ENCODE results near the gene GNB2.

Gene GNB2

GRCh38 chr7:100673302-100673941 is at the start of gene GNB2:
GNB2 (plus strand) TSS chr7:100673740; CDS start chr7:100676266, 2,526 bp downstream.
- peak; percentile 99 for DNase-seq (ENCODE audit: low read depth in 2 of 2)

- DNase-seq (ENCODE audit: low read depth in 2 of 2): no peak
Observed at GRCh38 chr7:100623951-100624824, 49.4 kb upstream of the GNB2 start.

GRCh38 chr7:100626055-100626454 is 47.5 kb upstream of the GNB2 start:
- DNase-seq (ENCODE audit: low read depth in 2 of 2): no peak

- DNase-seq (ENCODE audit: low read depth in 2 of 2): peak; percentile 83 to 88
Observed at GRCh38 chr7:100626530-100627237, 46.9 kb upstream of the GNB2 start.

- DNase-seq (ENCODE audit: low read depth in 2 of 2): no peak
Observed at GRCh38 chr7:100627238-100627549, 46.3 kb upstream of the GNB2 start.

- no peak for DNase-seq (ENCODE audit: low read depth in 2 of 2)
Observed at GRCh38 chr7:100629117-100629716, 44.3 kb upstream of the GNB2 start.

- DNase-seq (ENCODE audit: low read depth in 2 of 2): no peak
Observed at GRCh38 chr7:100630066-100630465, 43.5 kb upstream of the GNB2 start.

- peak; percentile 39 to 63 for DNase-seq (ENCODE audit: low read depth in 2 of 2)
Observed at GRCh38 chr7:100632951-100633717, 40.4 kb upstream of the GNB2 start.

GRCh38 chr7:100639995-100640516 is 33.5 kb upstream of the GNB2 start:
- DNase-seq (ENCODE audit: low read depth in 2 of 2): no peak

- DNase-seq (ENCODE audit: low read depth in 2 of 2): no peak
Observed at GRCh38 chr7:100640517-100641440, 32.8 kb upstream of the GNB2 start.

GRCh38 chr7:100641463-100641859 is 32.1 kb upstream of the GNB2 start, which contains the start of gene TFR2:
TFR2 (minus strand) TSS chr7:100641552; CDS start chr7:100641509, 43 bp downstream.
- DNase-seq (ENCODE audit: low read depth in 2 of 2): no peak

- no peak for DNase-seq (ENCODE audit: low read depth in 2 of 2)
Observed at GRCh38 chr7:100641860-100642533, 31.5 kb upstream of the GNB2 start.

- peak; percentile 22 to 27 for DNase-seq (ENCODE audit: low read depth in 2 of 2)
Observed at GRCh38 chr7:100642534-100642907, 31.0 kb upstream of the GNB2 start.

GRCh38 chr7:100649826-100650565 is 23.5 kb upstream of the GNB2 start:
- DNase-seq (ENCODE audit: low read depth in 2 of 2): no peak

- DNase-seq (ENCODE audit: low read depth in 2 of 2): no peak
Observed at GRCh38 chr7:100654908-100655831, 18.4 kb upstream of the GNB2 start.

GRCh38 chr7:100655908-100656674 is 17.4 kb upstream of the GNB2 start, which contains the start of gene ACTL6B:
ACTL6B (minus strand) TSS chr7:100656448; CDS start chr7:100656354, 94 bp downstream.
- peak; percentile 50 to 65 for DNase-seq (ENCODE audit: low read depth in 2 of 2)
